Liver (tissue), 9 donors: ENCODE measurements around the gene ACSS1. TPM values are rescaled to one million over a fixed set of nuclear protein-coding genes. Genes with fewer than 3 reads are reported as not detected.

Experiments
- DNase-seq: peaks from one replicate; pipeline ENCODE4 v3.0.0-alpha.2; 2017; ENCODE audit warnings: low spot score
- H3K27ac ChIP-seq, 2 donors: one replicate each; pipeline ENCODE4 v1.7.0; 2013; ENCODE audit warnings: inconsistent platforms in 2 of 2, low read length in 2 of 2, control low read depth in 1 of 2, low read depth in 1 of 2, mild to moderate bottlenecking in 1 of 2
- H3K27me3 ChIP-seq, 4 donors: one replicate each; pipeline versions ENCODE4 v1.6.1 to v1.7.0; 2013; ENCODE audit warnings: low read length in 3 of 4, inconsistent platforms in 1 of 4, mild to moderate bottlenecking in 1 of 4, moderate library complexity in 1 of 4; ENCODE audit not compliant: control insufficient read depth in 4 of 4, insufficient read depth in 4 of 4
- H3K36me3 ChIP-seq, 4 donors: one replicate each; pipeline versions ENCODE4 v1.6.1 to v1.7.0; 2013; ENCODE audit warnings: low read length in 3 of 4, mild to moderate bottlenecking in 3 of 4, low read depth in 1 of 4, moderate library complexity in 1 of 4; ENCODE audit not compliant: control insufficient read depth in 4 of 4, insufficient read depth in 3 of 4
- H3K4me1 ChIP-seq, 4 donors: one replicate each; pipeline versions ENCODE4 v1.6.1 to v1.7.0; 2013; ENCODE audit warnings: low read length in 3 of 4, mild to moderate bottlenecking in 3 of 4, moderate library complexity in 1 of 4; ENCODE audit not compliant: control insufficient read depth in 4 of 4, insufficient read depth in 4 of 4
- H3K4me3 ChIP-seq, 3 donors: one replicate each; pipeline versions ENCODE4 v1.6.1 to v1.7.0; 2013; ENCODE audit warnings: low read length in 3 of 3, control low read depth in 1 of 3, low read depth in 1 of 3, mild to moderate bottlenecking in 1 of 3
- H3K9ac ChIP-seq, 2 donors: one replicate each; pipeline ENCODE4 v1.7.0; 2013; ENCODE audit warnings: low read length in 2 of 2, mild to moderate bottlenecking in 2 of 2, moderate library complexity in 2 of 2, control low read depth in 1 of 2, low read depth in 1 of 2
- H3K9me3 ChIP-seq, 4 donors: one replicate each; pipeline versions ENCODE4 v1.6.1 to v1.7.0; 2013; ENCODE audit warnings: low read length in 3 of 4; ENCODE audit not compliant: control insufficient read depth in 4 of 4
- EGR1 ChIP-seq, 2 donors: IDR thresholded peaks; 2 replicates each; pipeline ENCODE4 v1.6.1; 2016 to 2018; ENCODE audit warnings: antibody characterized with exemption in 2 of 2, low read depth in 2 of 2
- FOXA1 ChIP-seq: IDR thresholded peaks from 2 replicates; pipeline ENCODE4 v1.6.1; 2016; ENCODE audit warnings: antibody characterized with exemption
- FOXA2 ChIP-seq: IDR thresholded peaks from 2 replicates; pipeline ENCODE4 v1.6.1; 2016; ENCODE audit warnings: antibody characterized with exemption
- HNF4A ChIP-seq, 2 donors: conservative IDR thresholded peaks; 2 replicates each; pipeline ENCODE4 v1.6.1; 2016; ENCODE audit warnings: antibody characterized with exemption in 2 of 2, mild to moderate bottlenecking in 2 of 2
- HNF4G ChIP-seq: IDR thresholded peaks from 2 replicates; pipeline ENCODE4 v1.6.1; 2016; ENCODE audit warnings: antibody characterized with exemption
- MAX ChIP-seq: IDR thresholded peaks from 2 replicates; pipeline ENCODE4 v1.6.1; 2016; ENCODE audit warnings: antibody characterized with exemption
- RAD21 ChIP-seq, 2 donors: IDR thresholded peaks; 2 replicates each; pipeline ENCODE4 v1.6.1; 2016; ENCODE audit warnings: antibody characterized with exemption in 2 of 2, mild to moderate bottlenecking in 2 of 2
- RXRA ChIP-seq, 2 donors: IDR thresholded peaks; 2 replicates each; pipeline ENCODE4 v1.6.1; 2017 to 2018; ENCODE audit warnings: antibody characterized with exemption in 2 of 2, mild to moderate bottlenecking in 1 of 2
- SP1 ChIP-seq: IDR thresholded peaks from 2 replicates; pipeline ENCODE4 v1.6.1; 2018; ENCODE audit warnings: antibody characterized with exemption, mild to moderate bottlenecking
- TAF1 ChIP-seq: conservative IDR thresholded peaks from 2 replicates; pipeline ENCODE4 v1.6.1; 2016; ENCODE audit warnings: antibody characterized with exemption, mild to moderate bottlenecking
- WGBS: extraction: QIAGEN DNeasy Blood & Tissue Kit; methylation state at CpG from one replicate; pipeline ENCODE4 v1.1.7; 2013; 5-methylcytosine and 5-hydroxymethylcytosine counted together
- polyA plus RNA-seq, 2 donors: library from polyadenylated mRNA; stranded (reverse) in 1 of 2; unstranded in 1 of 2; fragments of 200-250 nt in 1 of 2; fragments of >200 nt in 1 of 2; fragmentation: Nextera tagmentation in 1 of 2; extraction: Ambion mirVana in 1 of 2; gene quantifications; one replicate each; pipeline versions ENCODE4 v1.2.1 to v1.2.3, GENCODE V29; 2013 to 2015
- total RNA-seq, 2 donors: library from RNA; depleted of rRNA; stranded (reverse); fragments of >200 nt; gene quantifications; one replicate each; pipeline ENCODE4 v1.2.3, GENCODE V29; 2014
- TF ChIP-seq, protein P1 (sequence below): fragments of 150-350 bp; IDR thresholded peaks from 2 replicates; pipeline ENCODE4 v1.5.1; 2017; ENCODE audit warnings: improper control_type of control experiment, low read depth, low read length; ENCODE audit not compliant: missing input control
- TF ChIP-seq, protein P2 (sequence below): IDR thresholded peaks from 2 replicates; pipeline ENCODE4 v1.6.1; 2016; ENCODE audit warnings: antibody characterized with exemption, mild to moderate bottlenecking
- donor health status: healthy.
- donor health status: healthy.
- donor health status: healthy.
- donor health status: healthy.
- donor health status: healthy.

ACSS1 gene
- total and polyA plus RNA-seq, 4 donors: 5.3 to 87.5 (median 22.1) TPM

DNA sequence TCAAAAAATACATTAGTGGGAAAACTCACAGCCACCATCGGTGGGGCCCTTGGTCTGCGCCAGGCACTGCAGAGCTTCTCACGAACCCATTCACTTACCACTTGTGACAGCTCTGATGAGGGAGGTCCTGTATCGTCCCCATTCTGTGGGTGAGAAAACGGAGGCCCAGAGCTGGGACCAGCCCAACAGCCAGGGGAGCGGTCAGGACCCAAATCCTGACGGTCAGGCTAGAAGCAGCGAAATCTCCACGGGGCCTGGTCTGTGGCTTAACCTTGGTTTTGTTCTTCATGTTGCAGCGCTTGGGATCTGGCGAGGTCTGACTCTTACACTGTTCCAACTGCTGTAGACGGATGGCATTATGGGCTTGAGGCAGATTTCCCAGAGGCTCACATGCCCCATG, 31.7 kb upstream of the ACSS1 start:
- Histone ChIP-seq H3K27ac (no peak overlapping the region), H3K36me3 (no peaks in the 10 kb centered on the region), H3K9ac (no peak overlapping the region), H3K4me3 (no peak overlapping the region), H3K9me3 (no peaks in the 10 kb centered on the region), H3K4me1 (peaks cover 0 to 2% (median 0%) of the 10 kb centered on the region in 4 donors), H3K27me3 (peaks cover 0 to 13% (median 2%) of the 10 kb centered on the region in 4 donors)
- TF ChIP-seq RXRA (IDR thresholded peaks at IDR 0.05) (no peak), TAF1 (no peak), MAX (no peak), EGR1 (IDR thresholded peaks at IDR 0.05; ENCODE audit: low read depth in 2 of 2) (no peak), RAD21 (IDR thresholded peaks at IDR 0.05) (no peak)
- TF ChIP-seq, protein P1, sequence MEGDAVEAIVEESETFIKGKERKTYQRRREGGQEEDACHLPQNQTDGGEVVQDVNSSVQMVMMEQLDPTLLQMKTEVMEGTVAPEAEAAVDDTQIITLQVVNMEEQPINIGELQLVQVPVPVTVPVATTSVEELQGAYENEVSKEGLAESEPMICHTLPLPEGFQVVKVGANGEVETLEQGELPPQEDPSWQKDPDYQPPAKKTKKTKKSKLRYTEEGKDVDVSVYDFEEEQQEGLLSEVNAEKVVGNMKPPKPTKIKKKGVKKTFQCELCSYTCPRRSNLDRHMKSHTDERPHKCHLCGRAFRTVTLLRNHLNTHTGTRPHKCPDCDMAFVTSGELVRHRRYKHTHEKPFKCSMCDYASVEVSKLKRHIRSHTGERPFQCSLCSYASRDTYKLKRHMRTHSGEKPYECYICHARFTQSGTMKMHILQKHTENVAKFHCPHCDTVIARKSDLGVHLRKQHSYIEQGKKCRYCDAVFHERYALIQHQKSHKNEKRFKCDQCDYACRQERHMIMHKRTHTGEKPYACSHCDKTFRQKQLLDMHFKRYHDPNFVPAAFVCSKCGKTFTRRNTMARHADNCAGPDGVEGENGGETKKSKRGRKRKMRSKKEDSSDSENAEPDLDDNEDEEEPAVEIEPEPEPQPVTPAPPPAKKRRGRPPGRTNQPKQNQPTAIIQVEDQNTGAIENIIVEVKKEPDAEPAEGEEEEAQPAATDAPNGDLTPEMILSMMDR: no peak
- 88% methylated on average over 12 of the region's 12 CpGs for WGBS
- DNase-seq: no peak

GRCh38 chr20:25089096-25089495, 31.2 kb upstream of the ACSS1 start:
- no peak overlapping the region for H3K27ac ChIP-seq
- H3K9me3 ChIP-seq: no peaks in the 10 kb centered on the region
- no peak overlapping the region for H3K9ac ChIP-seq
- H3K36me3 ChIP-seq: no peaks in the 10 kb centered on the region
- TF ChIP-seq EGR1 (IDR thresholded peaks at IDR 0.05; ENCODE audit: low read depth in 2 of 2): no peak
- TF ChIP-seq TAF1: no peak
- no peak for TF ChIP-seq RXRA (IDR thresholded peaks at IDR 0.05)
- TF ChIP-seq, protein P2, sequence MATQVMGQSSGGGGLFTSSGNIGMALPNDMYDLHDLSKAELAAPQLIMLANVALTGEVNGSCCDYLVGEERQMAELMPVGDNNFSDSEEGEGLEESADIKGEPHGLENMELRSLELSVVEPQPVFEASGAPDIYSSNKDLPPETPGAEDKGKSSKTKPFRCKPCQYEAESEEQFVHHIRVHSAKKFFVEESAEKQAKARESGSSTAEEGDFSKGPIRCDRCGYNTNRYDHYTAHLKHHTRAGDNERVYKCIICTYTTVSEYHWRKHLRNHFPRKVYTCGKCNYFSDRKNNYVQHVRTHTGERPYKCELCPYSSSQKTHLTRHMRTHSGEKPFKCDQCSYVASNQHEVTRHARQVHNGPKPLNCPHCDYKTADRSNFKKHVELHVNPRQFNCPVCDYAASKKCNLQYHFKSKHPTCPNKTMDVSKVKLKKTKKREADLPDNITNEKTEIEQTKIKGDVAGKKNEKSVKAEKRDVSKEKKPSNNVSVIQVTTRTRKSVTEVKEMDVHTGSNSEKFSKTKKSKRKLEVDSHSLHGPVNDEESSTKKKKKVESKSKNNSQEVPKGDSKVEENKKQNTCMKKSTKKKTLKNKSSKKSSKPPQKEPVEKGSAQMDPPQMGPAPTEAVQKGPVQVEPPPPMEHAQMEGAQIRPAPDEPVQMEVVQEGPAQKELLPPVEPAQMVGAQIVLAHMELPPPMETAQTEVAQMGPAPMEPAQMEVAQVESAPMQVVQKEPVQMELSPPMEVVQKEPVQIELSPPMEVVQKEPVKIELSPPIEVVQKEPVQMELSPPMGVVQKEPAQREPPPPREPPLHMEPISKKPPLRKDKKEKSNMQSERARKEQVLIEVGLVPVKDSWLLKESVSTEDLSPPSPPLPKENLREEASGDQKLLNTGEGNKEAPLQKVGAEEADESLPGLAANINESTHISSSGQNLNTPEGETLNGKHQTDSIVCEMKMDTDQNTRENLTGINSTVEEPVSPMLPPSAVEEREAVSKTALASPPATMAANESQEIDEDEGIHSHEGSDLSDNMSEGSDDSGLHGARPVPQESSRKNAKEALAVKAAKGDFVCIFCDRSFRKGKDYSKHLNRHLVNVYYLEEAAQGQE: no peak
- no peak for TF ChIP-seq HNF4G
- TF ChIP-seq HNF4A (conservative IDR thresholded peaks at IDR 0.05): no peak
- TF ChIP-seq FOXA1: no peak
- TF ChIP-seq RAD21 (IDR thresholded peaks at IDR 0.05): no peak
- TF ChIP-seq FOXA2: no peak
- no peak for TF ChIP-seq SP1
- TF ChIP-seq, protein P1: no peak
- DNase-seq: no peak
- H3K4me3 ChIP-seq: no peak overlapping the region
- peaks cover 0 to 17% (median 2%) of the 10 kb centered on the region in 4 donors for H3K27me3 ChIP-seq
- H3K4me1 ChIP-seq: peaks cover 0 to 7% (median 0%) of the 10 kb centered on the region in 4 donors
